WTC11 (cell line): ENCODE measurements around the gene PDE11A. TPM values are rescaled to one million over a fixed set of nuclear protein-coding genes. Genes with fewer than 3 reads are reported as not detected.

ENCODE experiments used
- ATAC-seq: fragments of 200-7000 bp; cut with Tn5 transposase; 2 replicates; pipeline ENCODE4 v1.10.0; 2021; ENCODE audit warnings: mild to moderate bottlenecking, moderate library complexity
- CTCF ChIA-PET: fragments of 300-600 bp; sonication (Branson Sonifier 250); formaldehyde crosslinking; loops from one replicate; lab custom pipeline; 2021; ENCODE audit warnings: antibody characterized with exemption; lab: Charles Lee
- POLR2A ChIA-PET: fragments of 350-600 bp; sonication (Branson Sonifier 250); formaldehyde crosslinking; loops from one replicate; lab custom pipeline; 2021; ENCODE audit warnings: antibody characterized with exemption; lab: Charles Lee
- DNase-seq: peaks from one replicate; pipeline ENCODE4 v3.0.0; 2021; ENCODE audit warnings: low spot score
- H3K27ac Mint-ChIP-seq: 2 replicates; pipeline ENCODE4 v1.8.0; 2021; ENCODE audit warnings: mixed read lengths
- H3K27me3 Mint-ChIP-seq: 2 replicates; pipeline ENCODE4 v1.8.0; 2021; ENCODE audit warnings: low read depth, mild to moderate bottlenecking, moderate library complexity, mixed read lengths
- H3K36me3 Mint-ChIP-seq: 2 replicates; pipeline ENCODE4 v1.8.0; 2021; ENCODE audit warnings: mixed read lengths
- H3K4me1 Mint-ChIP-seq: 2 replicates; pipeline ENCODE4 v1.8.0; 2022; ENCODE audit warnings: mixed read lengths
- H3K4me3 Mint-ChIP-seq: 2 replicates; pipeline ENCODE4 v1.8.0; 2021; ENCODE audit warnings: mild to moderate bottlenecking, moderate library complexity, mixed read lengths
- H3K9me3 Mint-ChIP-seq: 2 replicates; pipeline ENCODE4 v1.8.0; 2021; ENCODE audit warnings: mixed read lengths
- ARID4B ChIP-seq: sonication (generic); formaldehyde crosslinking; IDR thresholded peaks from 2 replicates; pipeline ENCODE4 v1.8.0; 2023; ENCODE audit warnings: missing genetic modification reagents, mild to moderate bottlenecking, borderline replicate concordance
- ATF1 ChIP-seq: sonication (generic); formaldehyde crosslinking; IDR thresholded peaks from 2 replicates; pipeline ENCODE4 v1.8.1; 2023; ENCODE audit warnings: mild to moderate bottlenecking, moderate library complexity, missing genetic modification reagents
- ELF4 ChIP-seq: sonication (generic); formaldehyde crosslinking; IDR thresholded peaks from 2 replicates; pipeline ENCODE4 v1.8.1; 2022; ENCODE audit warnings: low read depth, mild to moderate bottlenecking, moderate library complexity, missing genetic modification reagents
- FOXJ3 ChIP-seq: sonication (generic); formaldehyde crosslinking; IDR thresholded peaks from 2 replicates; pipeline ENCODE4 v1.9.0; 2021; ENCODE audit warnings: missing genetic modification reagents, mild to moderate bottlenecking, borderline replicate concordance
- FOXK1 ChIP-seq: sonication (generic); formaldehyde crosslinking; IDR thresholded peaks from 2 replicates; pipeline ENCODE4 v1.8.0; 2022; ENCODE audit warnings: mild to moderate bottlenecking, moderate library complexity, missing genetic modification reagents
- HMGXB4 ChIP-seq: sonication (generic); formaldehyde crosslinking; IDR thresholded peaks from 2 replicates; pipeline ENCODE4 v1.8.1; 2023; ENCODE audit warnings: mild to moderate bottlenecking, moderate library complexity, missing genetic modification reagents
- JUN ChIP-seq: sonication (generic); formaldehyde crosslinking; IDR thresholded peaks from 2 replicates; pipeline ENCODE4 v1.8.0; 2023; ENCODE audit warnings: mild to moderate bottlenecking, missing genetic modification reagents
- NR2C2 ChIP-seq: sonication (generic); formaldehyde crosslinking; IDR thresholded peaks from 2 replicates; pipeline ENCODE4 v1.8.0; 2022; ENCODE audit warnings: mild to moderate bottlenecking, missing genetic modification reagents
- NR3C1 ChIP-seq: sonication (generic); formaldehyde crosslinking; conservative IDR thresholded peaks from 2 replicates; pipeline ENCODE4 v1.8.1; 2023; ENCODE audit warnings: low read depth, mild to moderate bottlenecking, missing genetic modification reagents
- SP1 ChIP-seq: sonication (generic); formaldehyde crosslinking; conservative IDR thresholded peaks from 2 replicates; pipeline ENCODE4 v1.8.1; 2022; ENCODE audit warnings: missing genetic modification reagents
- ZBTB21 ChIP-seq: sonication (generic); formaldehyde crosslinking; IDR thresholded peaks from 2 replicates; pipeline ENCODE4 v1.8.1; 2023; ENCODE audit warnings: mild to moderate bottlenecking, missing genetic modification reagents, borderline replicate concordance
- ZNF219 ChIP-seq: sonication (generic); formaldehyde crosslinking; IDR thresholded peaks from 2 replicates; pipeline ENCODE4 v1.8.0; 2023; ENCODE audit warnings: missing genetic modification reagents, mild to moderate bottlenecking, borderline replicate concordance
- ZNF263 ChIP-seq: sonication (generic); formaldehyde crosslinking; IDR thresholded peaks from 2 replicates; pipeline ENCODE4 v1.8.1; 2022; ENCODE audit warnings: low read depth, mild to moderate bottlenecking, moderate library complexity, missing genetic modification reagents
- ZNF423 ChIP-seq: fragments of 250-450 bp; sonication (Bioruptor Pico); IDR thresholded peaks from 2 replicates; pipeline ENCODE4 v2.1.2; 2022; ENCODE audit warnings: mild to moderate bottlenecking, moderate library complexity
- ZNF512 ChIP-seq: sonication (generic); formaldehyde crosslinking; IDR thresholded peaks from 2 replicates; pipeline ENCODE4 v1.8.1; 2022; ENCODE audit warnings: missing genetic modification reagents, borderline replicate concordance
- total RNA-seq: library from RNA; stranded (reverse); gene quantifications from 3 replicates; pipeline ENCODE4 v1.2.3, GENCODE V29; 2021
- TF ChIP-seq, protein P1 (sequence below): fragments of 250-450 bp; sonication (Bioruptor Pico); IDR thresholded peaks from 2 replicates; pipeline ENCODE4 v1.9.0; 2021; ENCODE audit warnings: moderate library complexity, mild to moderate bottlenecking, inconsistent platforms, borderline replicate concordance
- TF ChIP-seq, protein P2 (sequence below): sonication (generic); formaldehyde crosslinking; conservative IDR thresholded peaks from 2 replicates; pipeline ENCODE4 v1.8.1; 2023; ENCODE audit warnings: mild to moderate bottlenecking, low read depth, missing genetic modification reagents, moderate library complexity
- TF ChIP-seq, protein P3 (sequence below): sonication (generic); formaldehyde crosslinking; IDR thresholded peaks from 2 replicates; pipeline ENCODE4 v1.8.0; 2022; ENCODE audit warnings: missing genetic modification reagents

PDE11A gene
- total RNA-seq, 1 experiment from 2014 or later = 0.13 TPM

- H3K36me3 Mint-ChIP-seq = no peaks in the 10 kb centered on the region
- TF ChIP-seq ATF1 (CRISPR knock-in tag) = no peak
- TF ChIP-seq ELF4 (CRISPR knock-in tag) = no peak
- TF ChIP-seq ARID4B (CRISPR knock-in tag) = no peak
- TF ChIP-seq NR2C2 (CRISPR knock-in tag) = no peak
- TF ChIP-seq, protein P1, sequence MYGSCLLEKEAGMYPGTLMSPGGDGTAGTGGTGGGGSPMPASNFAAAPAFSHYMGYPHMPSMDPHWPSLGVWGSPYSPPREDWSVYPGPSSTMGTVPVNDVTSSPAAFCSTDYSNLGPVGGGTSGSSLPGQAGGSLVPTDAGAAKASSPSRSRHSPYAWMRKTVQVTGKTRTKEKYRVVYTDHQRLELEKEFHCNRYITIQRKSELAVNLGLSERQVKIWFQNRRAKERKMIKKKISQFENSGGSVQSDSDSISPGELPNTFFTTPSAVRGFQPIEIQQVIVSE (CRISPR knock-in tag) = no peak
- TF ChIP-seq, protein P2, sequence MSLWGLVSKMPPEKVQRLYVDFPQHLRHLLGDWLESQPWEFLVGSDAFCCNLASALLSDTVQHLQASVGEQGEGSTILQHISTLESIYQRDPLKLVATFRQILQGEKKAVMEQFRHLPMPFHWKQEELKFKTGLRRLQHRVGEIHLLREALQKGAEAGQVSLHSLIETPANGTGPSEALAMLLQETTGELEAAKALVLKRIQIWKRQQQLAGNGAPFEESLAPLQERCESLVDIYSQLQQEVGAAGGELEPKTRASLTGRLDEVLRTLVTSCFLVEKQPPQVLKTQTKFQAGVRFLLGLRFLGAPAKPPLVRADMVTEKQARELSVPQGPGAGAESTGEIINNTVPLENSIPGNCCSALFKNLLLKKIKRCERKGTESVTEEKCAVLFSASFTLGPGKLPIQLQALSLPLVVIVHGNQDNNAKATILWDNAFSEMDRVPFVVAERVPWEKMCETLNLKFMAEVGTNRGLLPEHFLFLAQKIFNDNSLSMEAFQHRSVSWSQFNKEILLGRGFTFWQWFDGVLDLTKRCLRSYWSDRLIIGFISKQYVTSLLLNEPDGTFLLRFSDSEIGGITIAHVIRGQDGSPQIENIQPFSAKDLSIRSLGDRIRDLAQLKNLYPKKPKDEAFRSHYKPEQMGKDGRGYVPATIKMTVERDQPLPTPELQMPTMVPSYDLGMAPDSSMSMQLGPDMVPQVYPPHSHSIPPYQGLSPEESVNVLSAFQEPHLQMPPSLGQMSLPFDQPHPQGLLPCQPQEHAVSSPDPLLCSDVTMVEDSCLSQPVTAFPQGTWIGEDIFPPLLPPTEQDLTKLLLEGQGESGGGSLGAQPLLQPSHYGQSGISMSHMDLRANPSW = no peak
- TF ChIP-seq, protein P3, sequence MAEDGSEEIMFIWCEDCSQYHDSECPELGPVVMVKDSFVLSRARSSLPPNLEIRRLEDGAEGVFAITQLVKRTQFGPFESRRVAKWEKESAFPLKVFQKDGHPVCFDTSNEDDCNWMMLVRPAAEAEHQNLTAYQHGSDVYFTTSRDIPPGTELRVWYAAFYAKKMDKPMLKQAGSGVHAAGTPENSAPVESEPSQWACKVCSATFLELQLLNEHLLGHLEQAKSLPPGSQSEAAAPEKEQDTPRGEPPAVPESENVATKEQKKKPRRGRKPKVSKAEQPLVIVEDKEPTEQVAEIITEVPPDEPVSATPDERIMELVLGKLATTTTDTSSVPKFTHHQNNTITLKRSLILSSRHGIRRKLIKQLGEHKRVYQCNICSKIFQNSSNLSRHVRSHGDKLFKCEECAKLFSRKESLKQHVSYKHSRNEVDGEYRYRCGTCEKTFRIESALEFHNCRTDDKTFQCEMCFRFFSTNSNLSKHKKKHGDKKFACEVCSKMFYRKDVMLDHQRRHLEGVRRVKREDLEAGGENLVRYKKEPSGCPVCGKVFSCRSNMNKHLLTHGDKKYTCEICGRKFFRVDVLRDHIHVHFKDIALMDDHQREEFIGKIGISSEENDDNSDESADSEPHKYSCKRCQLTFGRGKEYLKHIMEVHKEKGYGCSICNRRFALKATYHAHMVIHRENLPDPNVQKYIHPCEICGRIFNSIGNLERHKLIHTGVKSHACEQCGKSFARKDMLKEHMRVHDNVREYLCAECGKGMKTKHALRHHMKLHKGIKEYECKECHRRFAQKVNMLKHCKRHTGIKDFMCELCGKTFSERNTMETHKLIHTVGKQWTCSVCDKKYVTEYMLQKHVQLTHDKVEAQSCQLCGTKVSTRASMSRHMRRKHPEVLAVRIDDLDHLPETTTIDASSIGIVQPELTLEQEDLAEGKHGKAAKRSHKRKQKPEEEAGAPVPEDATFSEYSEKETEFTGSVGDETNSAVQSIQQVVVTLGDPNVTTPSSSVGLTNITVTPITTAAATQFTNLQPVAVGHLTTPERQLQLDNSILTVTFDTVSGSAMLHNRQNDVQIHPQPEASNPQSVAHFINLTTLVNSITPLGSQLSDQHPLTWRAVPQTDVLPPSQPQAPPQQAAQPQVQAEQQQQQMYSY (CRISPR knock-in tag) = no peak
- TF ChIP-seq HMGXB4 (CRISPR knock-in tag) = no peak
- no peak for TF ChIP-seq ZNF423 (CRISPR knock-in tag)
- no peak for TF ChIP-seq JUN (CRISPR knock-in tag)
- TF ChIP-seq ZNF263 (CRISPR knock-in tag) = no peak
- TF ChIP-seq ZBTB21 (CRISPR knock-in tag) = no peak
- no peak for TF ChIP-seq ZNF512 (CRISPR knock-in tag)
- no peak for TF ChIP-seq NR3C1 (CRISPR knock-in tag)
- no peak for TF ChIP-seq ZNF219
- TF ChIP-seq FOXJ3 (CRISPR knock-in tag) = no peak
- no peak for TF ChIP-seq FOXK1
- TF ChIP-seq SP1 = no peak
- no peaks in the 10 kb centered on the region for H3K27me3 Mint-ChIP-seq
- H3K27ac Mint-ChIP-seq = no peak overlapping the region
- ATAC-seq = no peak
- H3K4me3 Mint-ChIP-seq = peak overlapping the region; percentile 33; the same call in 1 of the 2 replicates
- peaks cover 8% of the 10 kb centered on the region; the same call in 1 of the 2 replicates for H3K4me1 Mint-ChIP-seq
- ChIA-PET POLR2A (no interaction called here), CTCF (interaction anchor here (3.5 kb wide), 1 partner anchor 16 kb away, joined by 47 read pairs; no protein-coding TSS in a partner anchor)
- DNase-seq = no peak
- H3K9me3 Mint-ChIP-seq = no peaks in the 10 kb centered on the region
Observed at GRCh38 chr2:178114462-178114861, 41.9 kb upstream of the PDE11A start.
